HTR-8/SVneo (cell line): ENCODE measurements around the gene MED13.
A peak's percentile ranks its signal among the peaks of the same experiment; 100 is the strongest.
"Not testable (repeated sequence)": the region's sequence is repeated elsewhere in the genome, so short reads cannot be mapped to it uniquely, and the experiment has no call there.

Experiments
- DNase-seq: peaks from one replicate; pipeline ENCODE4 v3.0.0; 2011; ENCODE audit warnings: low spot score, mixed read lengths; ENCODE audit not compliant: insufficient read length
- FAIRE-seq: peaks from 2 replicates; lab custom pipeline; 2011; peaks lifted over from hg19 to GRCh38; lab: Jason Lieb, UNC

The MED13 gene

GRCh38 chr17:62090021-62090824 is 25.1 kb upstream of the MED13 start:
- DNase-seq = no peak
- no peak for FAIRE-seq

DNA sequence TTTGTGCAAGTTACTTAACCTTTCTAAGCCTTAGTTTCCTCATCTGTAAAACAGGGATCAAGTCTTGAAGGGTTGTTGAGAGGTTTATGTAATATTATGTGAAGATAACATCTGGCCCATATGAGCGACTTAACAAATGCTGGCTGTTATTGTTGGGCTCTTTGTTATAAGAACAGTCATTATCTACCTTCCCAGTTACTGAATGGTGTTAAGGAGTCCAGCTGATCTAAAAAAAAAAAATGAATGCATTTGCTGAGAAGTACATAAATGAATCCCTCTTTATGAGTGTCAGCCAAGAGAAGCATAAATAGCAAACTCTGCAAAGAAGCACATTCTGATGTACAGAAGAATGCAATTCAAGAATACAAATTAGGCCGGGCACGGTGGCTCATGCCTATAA is 24.3 kb upstream of the MED13 start:
- no peak for DNase-seq
- no peak for FAIRE-seq

DNA sequence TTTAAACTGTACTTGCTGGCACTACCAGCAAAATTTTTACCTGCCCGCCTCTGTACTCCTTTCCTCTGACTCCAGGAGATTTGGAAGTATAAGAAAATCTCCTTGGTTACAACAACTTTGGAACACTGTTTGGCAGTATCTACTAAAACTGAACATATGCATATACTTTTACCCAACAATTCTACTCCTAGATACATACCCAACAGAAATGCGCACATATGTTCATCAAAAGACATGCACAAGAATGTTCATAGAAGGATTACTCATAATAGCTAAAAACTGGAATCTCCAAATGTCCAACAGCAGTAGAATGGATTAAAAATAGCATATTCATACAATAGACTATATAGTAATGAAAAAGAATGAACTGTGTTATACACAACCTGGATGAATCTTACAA is 21.7 kb upstream of the MED13 start:
- FAIRE-seq = no peak
- DNase-seq = no peak

GRCh38 chr17:62085511-62086408 is 20.7 kb upstream of the MED13 start:
- no peak for DNase-seq
- FAIRE-seq = no peak

DNA sequence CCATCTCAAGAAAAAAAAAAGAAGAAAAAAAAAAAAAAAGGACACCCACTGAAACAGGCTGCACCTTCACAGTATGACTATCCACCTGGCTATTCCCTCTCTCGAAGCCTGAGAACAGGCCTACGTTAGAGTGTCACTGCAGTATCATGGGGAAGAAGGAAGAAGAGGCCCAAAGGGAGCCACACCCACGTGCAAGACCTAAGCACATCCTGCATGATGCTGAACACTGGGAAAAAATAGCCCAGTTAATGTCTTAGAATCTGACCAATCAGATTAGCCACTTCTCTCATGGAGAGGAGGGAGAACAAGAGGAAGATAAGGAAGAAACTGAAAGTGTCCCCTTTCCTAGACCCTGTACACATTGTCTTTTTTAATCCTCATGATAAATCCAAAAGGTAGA is 19.5 kb upstream of the MED13 start:
- DNase-seq = no peak
- FAIRE-seq = no peak

- no peak for FAIRE-seq
- no peak for DNase-seq
These were observed 18.6 kb upstream of the MED13 start for GRCh38 chr17:62083651-62084050.

- FAIRE-seq = no peak
These were observed 15.6 kb upstream of the MED13 start for GRCh38 chr17:62080647-62081046.

GRCh38 chr17:62078009-62078408 is 12.9 kb upstream of the MED13 start:
- FAIRE-seq (no peak), DNase-seq (no peak)

More at GRCh38 chr17:62080647-62081046, 15.6 kb upstream of the MED13 start:
- DNase-seq = no peak

DNA sequence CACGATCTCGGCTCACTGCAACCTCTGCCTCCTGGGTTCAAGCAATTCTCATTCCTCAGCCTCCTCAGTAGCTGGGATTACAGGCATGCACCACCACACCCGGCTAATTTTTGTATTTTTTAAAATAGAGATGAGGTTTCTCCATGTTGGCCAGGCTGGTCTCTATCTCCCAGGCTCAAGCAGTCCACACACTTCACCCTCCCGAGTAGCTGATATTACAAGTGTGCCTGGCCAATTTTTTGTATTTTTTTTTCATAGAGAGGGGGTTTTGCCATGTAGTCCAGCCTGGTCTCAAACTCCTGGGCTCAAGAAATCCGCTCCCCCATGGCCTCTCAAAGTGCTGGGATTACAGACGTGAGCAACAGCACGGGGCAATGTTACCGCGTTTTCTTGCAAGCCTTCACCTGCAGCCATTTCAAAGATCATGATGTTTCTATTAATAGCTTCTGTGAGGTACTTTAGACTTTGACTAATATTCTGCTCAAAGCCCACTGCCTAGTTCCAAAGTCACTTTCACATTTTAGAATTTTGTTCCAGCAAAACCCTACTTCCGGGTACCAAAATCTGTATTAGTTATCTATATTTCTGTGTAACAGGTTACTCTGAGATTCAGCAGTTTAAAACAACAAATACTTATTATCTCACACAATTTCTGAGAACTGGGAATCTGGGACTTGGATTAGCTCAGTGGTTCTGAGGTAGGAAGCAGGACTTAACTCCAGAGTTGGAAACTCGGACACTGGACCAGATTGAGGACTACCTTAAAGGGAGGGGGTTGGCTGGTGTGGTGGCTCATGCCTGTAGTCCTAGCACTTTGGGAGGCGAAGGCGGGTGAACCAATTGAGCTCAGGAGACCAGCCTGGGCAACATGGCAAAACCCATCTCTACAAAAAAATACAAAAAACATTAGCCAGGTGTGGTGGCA is 12.0 kb upstream of the MED13 start:
- FAIRE-seq (no peak), DNase-seq (no peak)

DNA sequence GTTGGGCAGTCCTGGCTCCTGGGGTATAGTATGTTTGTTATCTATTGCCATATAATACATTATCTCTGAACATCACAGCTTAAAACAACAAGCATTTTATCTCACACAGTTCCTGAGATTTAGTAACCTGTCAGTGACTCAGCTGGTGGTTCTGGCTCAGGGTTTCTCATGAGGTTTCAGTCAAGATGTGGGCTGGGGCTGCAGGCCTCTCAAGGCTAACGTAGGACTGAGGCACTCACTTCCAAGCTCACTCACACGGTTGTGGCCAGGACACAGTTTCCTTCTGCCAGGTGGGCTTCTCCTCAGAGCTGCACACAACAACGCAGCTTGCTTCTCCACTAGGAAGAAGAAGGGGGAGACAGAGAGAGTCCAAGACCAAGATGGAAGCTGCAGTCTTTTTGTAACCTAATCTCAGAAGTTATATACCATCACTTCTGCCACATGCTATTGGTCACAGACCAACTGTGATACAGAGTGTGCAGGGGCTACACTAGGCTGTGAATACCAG is 10.3 kb upstream of the MED13 start:
- no peak for DNase-seq
- FAIRE-seq = no peak

DNA sequence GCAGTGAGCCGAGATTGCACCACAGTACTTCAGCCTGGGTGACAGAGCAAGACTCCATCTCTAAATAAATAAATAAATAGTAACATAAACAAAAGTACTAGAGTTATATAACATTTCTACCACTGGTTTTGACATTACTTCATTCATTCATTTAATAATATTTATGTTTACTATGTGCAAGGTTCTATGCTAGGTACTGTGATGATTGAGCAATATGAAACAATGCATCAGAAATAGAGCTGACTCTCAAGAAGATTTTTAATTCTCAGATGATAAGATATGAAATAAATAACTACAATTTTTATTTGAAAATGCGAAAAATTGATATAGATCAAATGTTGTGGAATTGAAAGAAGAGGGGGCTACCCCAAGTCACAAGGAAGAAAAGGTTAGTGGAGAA is 8.9 kb upstream of the MED13 start:
- DNase-seq (no peak), FAIRE-seq (no peak)

DNA sequence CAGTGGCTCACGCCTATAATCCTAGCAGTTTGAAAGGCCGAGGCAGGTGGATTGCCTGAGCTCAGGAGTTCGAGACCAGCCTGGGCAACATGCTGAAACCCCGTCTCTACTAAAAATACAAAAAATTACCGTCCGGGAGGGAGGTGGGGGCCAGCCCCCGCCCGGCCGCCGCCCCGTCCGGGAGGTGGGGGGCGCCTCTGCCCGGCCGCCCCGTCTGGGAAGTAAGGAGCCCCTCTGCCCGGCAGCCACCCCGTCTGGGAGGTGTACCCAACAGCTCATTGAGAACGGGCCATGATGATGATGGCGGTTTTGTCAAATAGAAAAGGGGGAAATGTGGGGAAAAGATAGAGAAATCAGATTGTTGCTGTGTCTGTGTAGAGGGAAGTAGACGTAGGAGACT is 7.8 kb upstream of the MED13 start:
- FAIRE-seq, DNase-seq: not testable (repeated sequence)

- DNase-seq = no peak
- FAIRE-seq = no peak
These were observed 5.8 kb upstream of the MED13 start for GRCh38 chr17:62070900-62071299.

DNA sequence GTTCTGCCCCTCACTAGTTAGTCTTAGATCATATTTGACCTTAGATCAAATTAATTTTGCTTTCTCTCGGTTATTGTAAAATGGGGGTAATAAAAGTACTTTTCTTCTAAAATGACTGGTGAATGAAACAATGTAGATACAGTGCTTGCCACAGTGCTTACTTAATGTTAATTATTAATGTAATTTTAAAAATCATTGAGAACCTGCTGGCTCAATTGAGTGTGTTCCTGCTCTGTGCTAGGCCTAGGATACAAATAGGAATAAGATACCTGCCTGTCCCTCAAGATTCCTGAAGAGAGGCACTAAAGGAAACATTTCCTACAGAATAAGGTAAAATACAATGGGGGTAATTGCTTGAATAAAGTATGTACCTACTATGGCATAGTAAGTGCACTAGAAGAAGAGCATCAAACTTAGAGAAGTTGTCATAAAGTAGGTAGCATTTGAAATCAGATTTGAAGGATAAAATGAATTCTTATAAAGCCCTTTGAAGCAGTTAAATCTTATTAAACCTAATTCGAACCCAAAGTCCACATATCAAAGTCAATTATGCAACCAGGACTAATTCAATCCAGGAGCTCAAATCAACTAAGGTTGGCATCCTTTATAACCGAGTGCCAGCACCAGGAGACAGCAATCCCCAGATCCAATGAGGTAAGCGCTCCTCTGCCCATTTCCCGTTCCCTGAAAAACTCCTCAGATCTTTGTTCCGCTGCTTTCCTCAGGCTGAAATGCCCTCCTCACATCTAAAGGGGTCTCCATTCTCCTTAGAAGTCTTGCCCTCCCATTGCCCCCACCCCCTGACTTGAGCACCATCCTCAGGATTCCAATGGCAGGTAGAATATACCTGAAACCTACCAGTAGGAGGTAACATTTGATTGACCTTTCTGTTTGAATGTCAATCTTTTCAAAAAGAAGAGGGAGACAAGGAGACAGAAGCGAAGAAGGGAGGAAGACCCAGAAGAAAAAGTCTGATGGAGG is 2.4 kb upstream of the MED13 start:
- DNase-seq (no peak), FAIRE-seq (no peak)

- FAIRE-seq (peak; percentile 98), DNase-seq (peak; percentile 99)
These were observed 762 bp upstream of the MED13 start for GRCh38 chr17:62065611-62066468.

DNA sequence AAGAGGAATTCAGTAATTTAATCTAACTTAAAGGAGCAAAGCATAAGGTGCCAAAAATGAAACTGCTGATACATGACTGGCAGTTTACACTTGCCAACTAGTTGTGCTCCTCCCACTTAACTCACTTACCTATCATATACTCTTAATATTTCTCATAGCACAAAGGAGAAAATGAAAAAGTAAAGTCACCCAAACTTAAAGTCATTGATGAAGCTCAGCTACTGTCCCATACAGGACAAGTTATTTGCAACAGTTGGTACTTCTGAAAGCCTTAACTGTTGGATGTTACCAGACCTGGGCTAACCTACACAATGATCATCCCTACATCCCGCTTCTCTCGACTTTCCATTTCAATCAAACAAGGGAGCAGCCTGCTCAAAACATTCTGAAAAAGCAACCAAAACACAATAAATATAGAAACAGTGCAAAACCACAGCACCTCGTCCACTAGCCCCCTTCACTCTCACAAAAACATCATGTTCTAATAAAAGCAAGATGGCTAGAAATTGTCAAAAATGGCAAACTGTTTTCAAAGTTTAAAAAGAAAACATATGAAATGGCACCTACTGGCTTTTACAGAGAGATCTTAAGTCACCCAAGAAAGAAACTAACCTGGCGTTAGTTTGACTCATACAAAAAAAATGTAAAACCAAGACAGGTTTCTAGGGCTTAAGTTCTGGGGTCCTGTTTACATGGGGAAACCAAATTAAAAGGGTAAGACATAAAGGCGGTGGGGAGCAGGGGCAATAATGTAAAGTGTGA is 868 bp downstream of the MED13 start:
- DNase-seq = peak; percentile 28
- FAIRE-seq = no peak

- FAIRE-seq (no peak), DNase-seq (no peak)
These were observed 2.1 kb downstream of the MED13 start for GRCh38 chr17:62062944-62063343.
